Breast epithelium (tissue), 3 donors: ENCODE results near the gene RHNO1.

Experiments
- POLR2AphosphoS5 ChIP-seq, 3 donors: sonication (generic); formaldehyde crosslinking; IDR thresholded peaks; one replicate each; pipeline ENCODE4 v1.6.1; 2017; ENCODE audit warnings: antibody characterized with exemption in 3 of 3
- TF ChIP-seq, protein P1 (sequence below), 3 donors: fragments of 450-650 bp; IDR thresholded peaks; one replicate each; pipeline ENCODE4 v1.5.1; 2016 to 2017; ENCODE audit warnings: antibody characterized with exemption in 3 of 3, mild to moderate bottlenecking in 3 of 3, moderate library complexity in 3 of 3

DNA sequence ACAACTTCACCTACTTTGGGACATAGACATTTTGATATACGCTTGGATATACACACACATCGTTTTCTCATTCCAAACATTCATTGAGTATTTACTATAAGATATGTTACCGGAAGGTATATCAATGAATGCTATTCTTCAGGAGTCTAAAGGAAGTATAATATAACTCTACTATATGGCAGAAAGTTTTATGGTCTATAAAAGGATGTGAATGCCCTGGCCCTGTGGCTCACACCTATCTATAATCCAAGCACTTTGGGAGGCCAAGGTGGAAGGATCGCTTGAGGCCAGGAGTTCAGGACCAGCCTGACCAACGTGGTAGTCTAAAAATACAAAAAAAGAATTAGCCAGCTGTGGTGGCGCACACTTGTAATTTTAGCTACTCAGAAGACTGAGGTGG lies 47.7 kb upstream of the RHNO1 start:
- TF ChIP-seq, protein P1, sequence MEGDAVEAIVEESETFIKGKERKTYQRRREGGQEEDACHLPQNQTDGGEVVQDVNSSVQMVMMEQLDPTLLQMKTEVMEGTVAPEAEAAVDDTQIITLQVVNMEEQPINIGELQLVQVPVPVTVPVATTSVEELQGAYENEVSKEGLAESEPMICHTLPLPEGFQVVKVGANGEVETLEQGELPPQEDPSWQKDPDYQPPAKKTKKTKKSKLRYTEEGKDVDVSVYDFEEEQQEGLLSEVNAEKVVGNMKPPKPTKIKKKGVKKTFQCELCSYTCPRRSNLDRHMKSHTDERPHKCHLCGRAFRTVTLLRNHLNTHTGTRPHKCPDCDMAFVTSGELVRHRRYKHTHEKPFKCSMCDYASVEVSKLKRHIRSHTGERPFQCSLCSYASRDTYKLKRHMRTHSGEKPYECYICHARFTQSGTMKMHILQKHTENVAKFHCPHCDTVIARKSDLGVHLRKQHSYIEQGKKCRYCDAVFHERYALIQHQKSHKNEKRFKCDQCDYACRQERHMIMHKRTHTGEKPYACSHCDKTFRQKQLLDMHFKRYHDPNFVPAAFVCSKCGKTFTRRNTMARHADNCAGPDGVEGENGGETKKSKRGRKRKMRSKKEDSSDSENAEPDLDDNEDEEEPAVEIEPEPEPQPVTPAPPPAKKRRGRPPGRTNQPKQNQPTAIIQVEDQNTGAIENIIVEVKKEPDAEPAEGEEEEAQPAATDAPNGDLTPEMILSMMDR (IDR thresholded peaks at IDR 0.05), result no peak
- no peak for TF ChIP-seq POLR2AphosphoS5 (IDR thresholded peaks at IDR 0.05)
